ENCODE measurements around the gene ADIPOR1.
A peak's percentile ranks its signal among the peaks of the same experiment; 100 is the strongest.

The ADIPOR1 gene

GRCh38 chr1:202972046-202972445, 13.9 kb upstream of the ADIPOR1 start:
- no peak for DNase-seq (ENCODE audit: low spot score)

- peak; percentile 82 for DNase-seq (ENCODE audit: low spot score)
Observed at GRCh38 chr1:202968895-202969295, 10.8 kb upstream of the ADIPOR1 start.

- DNase-seq (ENCODE audit: low spot score), result no peak
Observed at GRCh38 chr1:202968351-202968750, 10.2 kb upstream of the ADIPOR1 start.

DNA sequence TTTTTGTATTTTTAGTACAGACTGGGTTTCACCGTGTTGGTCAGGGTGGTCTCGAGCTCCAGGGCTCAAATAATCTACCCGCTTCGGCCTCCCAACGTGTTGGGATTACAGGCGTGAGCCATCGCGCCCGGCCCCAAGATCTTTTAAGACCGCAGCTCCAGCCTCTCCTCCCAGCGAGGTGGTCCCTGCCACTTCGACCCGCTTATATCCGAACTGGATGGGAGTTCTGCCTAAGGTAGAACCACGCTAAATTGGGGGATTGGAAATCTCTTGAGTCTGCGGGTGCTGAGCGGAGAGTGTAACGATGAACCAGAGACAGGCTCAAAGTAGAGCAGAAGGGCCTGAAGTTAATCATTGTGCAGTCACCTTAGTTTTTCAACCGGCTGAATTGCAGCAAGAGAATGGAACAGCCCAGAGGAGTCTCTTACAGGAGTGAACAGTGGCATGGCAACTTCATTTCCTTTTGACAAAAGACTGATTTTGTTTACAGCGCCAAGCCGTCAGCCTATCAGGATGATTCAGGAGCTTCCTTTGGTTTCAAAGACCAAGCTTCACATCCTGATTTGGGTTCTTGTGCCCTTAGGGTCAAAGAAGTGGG, 9.7 kb upstream of the ADIPOR1 start:
- no peak for DNase-seq (ENCODE audit: low spot score)

DNA sequence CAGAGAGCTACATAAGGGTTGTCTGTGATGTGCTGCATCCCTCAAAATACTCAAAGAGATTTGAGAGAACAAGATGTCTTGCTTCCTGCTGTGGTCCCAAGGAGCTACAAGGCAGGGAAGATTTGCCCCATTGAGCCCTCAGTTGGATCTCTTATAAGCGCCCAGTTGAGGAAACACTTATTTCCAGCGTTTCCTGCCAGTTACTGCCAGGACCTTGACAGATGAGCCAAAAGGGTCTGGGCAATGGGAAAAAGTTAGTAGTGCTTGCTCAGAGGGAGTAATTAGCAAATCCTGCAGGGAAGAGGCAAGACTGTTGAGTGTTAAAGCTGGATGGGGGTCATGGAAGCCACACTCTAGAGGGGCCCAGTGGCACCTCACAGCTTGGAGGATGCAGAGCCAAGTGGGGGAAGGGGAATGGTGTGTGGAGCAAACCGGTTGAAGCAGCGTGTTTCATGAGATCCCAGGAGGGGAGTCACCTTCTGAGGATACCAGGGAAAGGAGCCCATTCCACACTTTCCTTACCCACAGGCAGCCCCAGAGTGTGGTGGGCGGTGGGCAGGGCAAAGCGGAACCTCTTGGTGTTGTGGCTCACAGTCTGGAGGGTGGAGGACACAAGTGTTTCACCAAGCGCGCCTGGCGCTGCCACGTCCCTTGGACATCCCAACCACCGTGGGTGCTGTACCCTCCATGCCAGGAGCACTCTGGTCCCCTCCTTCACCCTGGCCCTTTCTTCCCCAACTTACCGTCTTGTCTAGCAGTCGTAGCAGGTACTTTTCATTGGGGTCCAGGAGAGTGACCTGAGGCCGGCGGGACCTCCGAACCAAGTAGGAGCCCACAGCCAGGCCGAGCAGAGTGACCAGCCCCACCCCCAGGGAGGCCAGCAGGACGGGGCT, 8.1 kb upstream of the ADIPOR1 start:
- no peak for DNase-seq (ENCODE audit: low spot score)

DNA sequence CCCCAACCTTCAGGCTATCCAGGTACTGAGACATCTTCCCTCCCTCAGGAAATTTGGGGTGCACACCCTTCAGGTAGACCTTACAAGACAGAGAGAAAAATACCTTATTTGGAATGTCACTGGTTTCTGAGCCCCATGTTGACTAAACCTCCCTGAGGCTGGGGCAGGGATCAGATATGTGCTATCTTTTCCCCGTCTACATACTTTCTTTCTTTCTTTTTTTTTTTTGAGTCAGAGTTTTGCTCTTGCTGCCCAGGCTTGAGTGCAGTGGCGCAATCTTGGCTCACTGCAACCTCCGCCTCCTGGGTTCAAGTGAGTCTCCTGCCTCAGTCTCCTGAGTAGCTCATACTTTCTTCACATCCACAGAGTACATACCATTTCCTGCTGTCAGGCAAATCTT, 7.3 kb upstream of the ADIPOR1 start:
- no peak for DNase-seq (ENCODE audit: low spot score)

DNA sequence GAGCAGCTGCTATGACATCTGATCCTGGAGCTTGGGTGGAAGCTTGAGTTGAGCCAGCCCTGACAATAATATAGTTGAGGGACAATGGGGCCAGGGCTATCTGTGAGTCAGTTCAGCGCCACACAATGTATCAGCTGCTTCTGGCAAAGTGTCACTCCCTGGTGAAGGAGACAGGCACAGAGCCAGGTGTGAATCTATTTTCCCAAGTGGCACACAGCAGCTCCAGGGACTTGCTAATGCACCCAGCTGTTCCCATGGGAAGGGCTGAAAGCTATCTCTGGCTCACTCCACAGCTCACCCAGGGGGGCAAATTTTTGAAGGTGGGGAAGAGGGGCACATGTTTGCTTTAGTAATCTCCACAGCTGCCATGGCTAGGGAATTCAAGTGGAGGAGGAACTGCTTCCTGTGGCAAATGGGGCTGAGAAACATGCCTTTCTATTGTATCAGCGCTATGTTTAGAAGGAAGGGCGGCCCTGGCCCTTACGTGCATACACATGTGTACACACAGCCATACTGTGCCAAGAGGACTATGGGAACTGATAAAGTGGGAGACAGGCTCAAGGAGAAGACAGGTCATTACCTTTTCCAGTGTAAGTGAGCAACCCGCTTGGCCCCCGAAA, 6.8 kb upstream of the ADIPOR1 start:
- no peak for DNase-seq (ENCODE audit: low spot score)

- no peak for DNase-seq (ENCODE audit: low spot score)
Observed at GRCh38 chr1:202961220-202961880, 3.2 kb upstream of the ADIPOR1 start.

- DNase-seq (ENCODE audit: low spot score), result peak; percentile 75
Observed at GRCh38 chr1:202959276-202959620, 1.1 kb upstream of the ADIPOR1 start.

DNA sequence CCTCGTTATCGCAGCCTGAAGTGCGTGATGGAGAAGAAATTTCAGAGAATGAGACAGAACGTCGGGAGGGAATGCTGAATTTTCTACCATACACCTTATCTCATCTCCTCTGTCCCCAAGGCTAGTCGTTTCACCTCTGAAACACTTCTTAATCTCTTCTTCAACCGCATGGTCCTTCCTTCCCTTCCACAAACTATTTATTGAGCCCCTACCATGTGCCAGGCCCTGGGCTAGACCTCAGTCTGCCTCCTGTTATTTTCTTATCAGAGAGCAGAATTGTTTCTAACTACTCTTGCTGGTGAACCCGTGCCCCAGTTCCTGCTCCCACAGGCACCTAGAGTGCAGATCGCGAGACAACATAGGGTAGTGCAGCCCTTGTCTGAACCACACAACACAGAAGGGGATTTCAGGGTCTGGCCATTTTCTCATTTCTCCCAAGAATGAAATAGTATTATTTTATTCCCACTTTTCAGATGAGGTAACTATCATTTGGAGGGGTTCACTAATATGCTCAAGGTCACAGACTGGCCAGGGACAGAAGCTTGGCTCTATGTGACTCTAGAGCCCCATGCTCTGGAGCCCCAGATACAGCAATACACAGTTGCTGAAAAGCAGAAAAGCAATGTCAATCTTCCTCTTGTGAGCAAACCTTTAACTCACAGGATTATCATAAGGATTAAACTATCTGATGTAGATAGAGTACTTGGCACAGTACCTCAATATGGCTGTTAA, 598 bp upstream of the ADIPOR1 start:
- no peak for DNase-seq (ENCODE audit: low spot score)

GRCh38 chr1:202956969-202957368, 1.1 kb downstream of the ADIPOR1 start:
- peak; percentile 15 for DNase-seq (ENCODE audit: low spot score)

- no peak for DNase-seq (ENCODE audit: low spot score)
Observed at GRCh38 chr1:202954057-202954745, 3.9 kb downstream of the ADIPOR1 start.

DNA sequence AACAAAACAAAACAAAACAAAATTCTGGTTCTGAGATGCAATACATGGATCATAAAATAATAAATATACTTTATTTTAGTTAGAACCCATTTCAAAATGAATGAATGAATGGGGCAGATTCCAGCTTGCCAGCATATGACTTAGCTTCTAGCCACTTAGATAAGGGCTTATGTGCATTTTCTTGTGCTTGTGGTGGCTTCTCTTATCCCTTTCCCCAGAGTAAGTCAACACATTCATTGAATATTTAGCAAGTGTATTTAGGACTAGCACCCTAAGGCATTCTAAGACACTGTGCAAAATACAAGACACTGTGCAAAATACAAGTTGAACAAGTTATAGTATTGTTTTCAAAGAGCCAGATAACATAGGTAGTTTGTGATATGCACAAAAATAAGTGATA, 4.7 kb downstream of the ADIPOR1 start:
- no peak for DNase-seq (ENCODE audit: low spot score)

GRCh38 chr1:202952818-202953217, 5.3 kb downstream of the ADIPOR1 start:
- no peak for DNase-seq (ENCODE audit: low spot score)

DNA sequence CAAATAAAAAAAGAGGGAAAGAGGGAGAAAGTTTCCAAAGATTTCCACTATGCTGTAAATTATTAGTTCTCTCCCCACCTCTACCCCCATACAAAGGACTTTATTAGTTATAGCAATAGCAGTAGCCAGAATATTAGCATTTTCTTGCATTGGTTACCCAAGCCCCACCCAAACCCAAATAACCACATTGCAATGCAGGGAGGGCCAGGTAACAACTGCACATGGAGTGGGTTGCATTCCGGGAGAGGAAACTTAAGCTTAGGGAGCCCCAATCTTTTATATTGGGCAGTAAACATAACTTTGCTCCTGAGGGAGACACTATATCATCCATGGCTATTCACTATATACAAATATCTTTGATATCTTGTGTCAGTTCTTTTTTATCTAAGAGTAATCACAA, 6.0 kb downstream of the ADIPOR1 start:
- DNase-seq (ENCODE audit: low spot score), result no peak

GRCh38 chr1:202951437-202951836, 6.7 kb downstream of the ADIPOR1 start:
- DNase-seq (ENCODE audit: low spot score), result no peak

- DNase-seq (ENCODE audit: low spot score), result no peak
Observed at GRCh38 chr1:202945483-202945882, 12.6 kb downstream of the ADIPOR1 start.

- DNase-seq (ENCODE audit: low spot score), result no peak
Observed at GRCh38 chr1:202944438-202944921, 13.6 kb downstream of the ADIPOR1 start.

DNA sequence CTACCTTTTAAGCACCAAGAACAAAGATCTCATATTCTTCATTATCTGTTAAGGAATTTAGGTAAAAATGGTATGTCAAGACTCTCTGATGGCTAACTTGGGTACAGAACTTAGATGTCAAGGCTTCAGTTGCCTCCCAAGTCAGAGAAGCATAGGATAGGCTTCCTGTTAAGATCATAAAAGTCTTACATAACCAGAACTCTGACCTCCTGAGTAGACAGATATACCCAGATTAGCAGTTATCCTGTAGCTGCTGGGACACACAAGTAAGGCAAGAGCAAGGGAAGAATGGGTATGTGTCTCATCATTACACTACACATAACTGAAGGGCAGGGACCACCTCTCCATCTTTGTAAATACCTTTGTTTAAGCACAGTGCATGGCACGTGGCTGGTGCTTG, 15.7 kb downstream of the ADIPOR1 start:
- no peak for DNase-seq (ENCODE audit: low spot score)

GRCh38 chr1:202941372-202941771, 16.7 kb downstream of the ADIPOR1 start:
- no peak for DNase-seq (ENCODE audit: low spot score)

DNA sequence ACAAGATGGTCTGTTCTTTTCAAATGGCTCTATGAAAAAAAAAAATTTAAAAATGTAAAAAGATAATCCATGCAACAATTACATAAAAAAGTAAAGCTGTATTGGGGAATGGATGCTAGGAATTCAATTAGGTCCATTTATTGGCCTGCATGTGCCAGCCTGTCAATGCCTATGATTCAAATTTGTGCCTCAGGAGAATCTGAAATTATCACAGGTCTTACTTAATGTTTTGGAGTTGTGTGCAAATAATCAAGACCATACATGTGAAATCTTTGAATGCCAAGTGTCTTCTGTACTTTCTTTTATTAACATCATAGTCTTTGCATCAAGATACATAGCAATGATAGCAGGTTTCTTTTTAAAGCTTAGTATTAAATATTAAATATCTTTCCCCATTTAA, 17.6 kb downstream of the ADIPOR1 start:
- DNase-seq (ENCODE audit: low spot score), result no peak
